ENCODE data around the gene SP3.
"Not testable (repeated sequence)": the region's sequence is repeated elsewhere in the genome, so short reads cannot be mapped to it uniquely, and the experiment has no call there.

The SP3 gene

GRCh38 chr2:173889464-173889863, 75.7 kb downstream of the SP3 start:
- not testable (repeated sequence) for DNase-seq (ENCODE audit: low read depth)

- DNase-seq (ENCODE audit: low read depth), result no peak
These were observed 78.6 kb downstream of the SP3 start for GRCh38 chr2:173886613-173887012.

GRCh38 chr2:173884025-173884802, 81.0 kb downstream of the SP3 start:
- DNase-seq (ENCODE audit: low read depth), result peak; percentile 17

GRCh38 chr2:173881886-173882285, 83.3 kb downstream of the SP3 start:
- no peak for DNase-seq (ENCODE audit: low read depth)

- DNase-seq (ENCODE audit: low read depth), result no peak
These were observed 83.7 kb downstream of the SP3 start for GRCh38 chr2:173881461-173881860.

GRCh38 chr2:173880561-173880960, 84.6 kb downstream of the SP3 start:
- no peak for DNase-seq (ENCODE audit: low read depth)

GRCh38 chr2:173876833-173877413, 88.2 kb downstream of the SP3 start:
- no peak for DNase-seq (ENCODE audit: low read depth)

- no peak for DNase-seq (ENCODE audit: low read depth)
These were observed 90.3 kb downstream of the SP3 start for GRCh38 chr2:173874894-173875237.

GRCh38 chr2:173874003-173874893, 90.9 kb downstream of the SP3 start:
- DNase-seq (ENCODE audit: low read depth), result no peak

GRCh38 chr2:173872714-173873113, 92.5 kb downstream of the SP3 start:
- DNase-seq (ENCODE audit: low read depth), result no peak

- peak; percentile 22 for DNase-seq (ENCODE audit: low read depth)
These were observed 95.6 kb downstream of the SP3 start for GRCh38 chr2:173869244-173870229.

- DNase-seq (ENCODE audit: low read depth), result no peak
These were observed 96.8 kb downstream of the SP3 start for GRCh38 chr2:173868406-173868805.

- DNase-seq (ENCODE audit: low read depth), result no peak
These were observed 98.1 kb downstream of the SP3 start for GRCh38 chr2:173866874-173867618.

- no peak for DNase-seq (ENCODE audit: low read depth)
These were observed 99.0 kb downstream of the SP3 start for GRCh38 chr2:173865971-173866873.

GRCh38 chr2:173862612-173863217, 102.5 kb downstream of the SP3 start:
- no peak for DNase-seq (ENCODE audit: low read depth)

GRCh38 chr2:173860566-173860965, 104.6 kb downstream of the SP3 start:
- DNase-seq (ENCODE audit: low read depth), result no peak

- DNase-seq (ENCODE audit: low read depth), result no peak
These were observed 105.1 kb downstream of the SP3 start for GRCh38 chr2:173860082-173860481.

- no peak for DNase-seq (ENCODE audit: low read depth)
These were observed 106.9 kb downstream of the SP3 start for GRCh38 chr2:173858291-173858731.

Measured in stromal cell of bone marrow (primary cell).